ENCODE data around the gene MMP11. TPM values are rescaled to one million over a fixed set of nuclear protein-coding genes. Genes with fewer than 3 reads are reported as not detected.

The MMP11 gene
- total RNA-seq, 1 experiment from 2014 or later = 4.2 TPM

- DNase-seq (ENCODE audit: low read depth) = peak; percentile 22
Measured at GRCh38 chr22:23829845-23830372, 57.3 kb downstream of the MMP11 start.

DNA sequence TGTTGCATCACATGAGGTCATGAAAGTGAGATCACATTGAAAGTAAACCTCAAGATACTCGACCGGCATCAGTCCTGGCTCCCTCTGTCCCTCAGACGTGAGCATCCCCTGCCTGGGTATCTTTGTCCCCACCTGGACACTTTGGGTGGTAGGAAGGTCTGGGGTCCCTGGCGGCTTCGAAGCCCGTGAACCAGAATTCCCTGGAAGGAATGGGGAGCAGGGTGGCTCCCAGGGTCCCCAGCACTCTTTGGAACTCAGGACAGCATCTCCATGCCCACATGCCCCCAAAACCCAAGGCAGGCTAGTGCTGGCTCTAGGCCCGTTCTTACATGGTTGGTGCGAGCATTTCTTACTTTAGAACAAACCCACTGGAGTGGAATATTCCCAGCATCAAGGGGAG, 58.6 kb downstream of the MMP11 start:
- DNase-seq (ENCODE audit: low read depth) = no peak

- no peak for DNase-seq (ENCODE audit: low read depth)
Measured at GRCh38 chr22:23831781-23832180, 59.1 kb downstream of the MMP11 start.

GRCh38 chr22:23832226-23833016, 59.8 kb downstream of the MMP11 start:
- DNase-seq (ENCODE audit: low read depth) = no peak

DNA sequence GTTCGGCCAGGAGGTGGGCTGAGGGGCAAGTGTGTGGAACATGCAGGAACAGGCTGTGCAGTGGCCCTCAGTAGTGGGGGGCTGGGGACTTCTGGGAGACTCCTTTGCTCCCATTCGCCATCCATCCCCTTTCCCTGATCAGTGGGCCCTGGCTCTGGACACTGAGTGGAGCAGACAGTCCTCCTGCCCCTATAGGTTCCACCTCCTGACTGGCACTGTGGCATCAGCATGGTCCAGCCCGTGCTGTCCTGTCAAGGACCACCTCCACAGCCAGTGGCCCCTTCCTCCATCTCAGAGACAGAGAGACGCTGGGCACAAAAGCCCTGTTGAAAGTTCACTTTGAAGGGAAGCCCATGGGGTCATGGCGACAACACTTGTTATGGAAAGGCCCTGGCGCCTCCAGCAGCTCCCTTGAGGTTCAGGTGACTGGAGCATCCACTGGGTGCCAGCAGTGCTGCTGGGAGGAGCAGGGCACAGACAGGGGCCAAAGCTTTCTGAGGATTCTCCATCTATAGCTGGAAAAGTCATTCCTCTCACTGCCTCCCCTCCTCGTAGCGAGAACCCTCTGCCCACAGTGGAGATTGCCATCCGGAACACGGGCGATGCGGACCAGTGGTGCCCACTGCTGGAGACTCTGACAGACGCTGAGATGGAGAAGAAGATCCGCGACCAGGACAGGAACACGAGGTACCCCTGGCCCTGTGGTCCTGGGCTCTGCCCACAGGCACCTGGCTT, 60.5 kb downstream of the MMP11 start:
- no peak for DNase-seq (ENCODE audit: low read depth)

Other genes with a start within 250 kb of the MMP11 start
- gene IGLL1, start 192.6 kb upstream of the MMP11 start, total RNA-seq (2014; rRNA removed; shearing (Covaris generic)) = not detected in 2 replicates
- not detected in 2 replicates for gene DRICH1, start 140.5 kb upstream of the MMP11 start, total RNA-seq (2014; rRNA removed; shearing (Covaris generic))
- gene RGL4, start 81.8 kb upstream of the MMP11 start, total RNA-seq (2014; rRNA removed; shearing (Covaris generic)) = not detected in 2 replicates
- 2.6 and 2.7 TPM in 2 replicates for gene ZNF70, start 21.7 kb upstream of the MMP11 start, total RNA-seq (2014; rRNA removed; shearing (Covaris generic))
- not detected in 2 replicates for gene VPREB3, start 18.4 kb upstream of the MMP11 start, total RNA-seq (2014; rRNA removed; shearing (Covaris generic))
- not detected in 2 replicates for gene C22orf15, start 9.9 kb upstream of the MMP11 start, total RNA-seq (2014; rRNA removed; shearing (Covaris generic))
- gene CHCHD10, start 4.9 kb upstream of the MMP11 start, total RNA-seq (2014; rRNA removed; shearing (Covaris generic)) = 1.9 and 2.8 TPM in 2 replicates
- 42.5 and 54.0 TPM in 2 replicates for gene SMARCB1, start 14.1 kb downstream of the MMP11 start, total RNA-seq (2014; rRNA removed; shearing (Covaris generic))
- gene DERL3, start 66.2 kb downstream of the MMP11 start, total RNA-seq (2014; rRNA removed; shearing (Covaris generic)) = 0.44 and 0.49 TPM in 2 replicates
- gene SLC2A11, start 85.0 kb downstream of the MMP11 start, total RNA-seq (2014; rRNA removed; shearing (Covaris generic)) = 9.5 and 16.4 TPM in 2 replicates
- 313 and 368 TPM in 2 replicates for gene MIF, start 121.5 kb downstream of the MMP11 start, total RNA-seq (2014; rRNA removed; shearing (Covaris generic))
- gene GSTT2B, start 188.3 kb downstream of the MMP11 start, total RNA-seq (2014; rRNA removed; shearing (Covaris generic)) = 6.2 and 10.1 TPM in 2 replicates
- 3.7 and 4.1 TPM in 2 replicates for gene DDTL, start 194.0 kb downstream of the MMP11 start, total RNA-seq (2014; rRNA removed; shearing (Covaris generic))
- gene DDT, start 201.6 kb downstream of the MMP11 start, total RNA-seq (2014; rRNA removed; shearing (Covaris generic)) = 133 and 197 TPM in 2 replicates
- 0.99 and 1.3 TPM in 2 replicates for gene GSTT2, start 207.3 kb downstream of the MMP11 start, total RNA-seq (2014; rRNA removed; shearing (Covaris generic))
- not detected in 2 replicates for gene GSTT4, start 232.6 kb downstream of the MMP11 start, total RNA-seq (2014; rRNA removed; shearing (Covaris generic))
- 13.1 and 24.1 TPM in 2 replicates for gene CABIN1, start 238.5 kb downstream of the MMP11 start, total RNA-seq (2014; rRNA removed; shearing (Covaris generic))